ENCODE results near the gene FOXK2.

- TF ChIP-seq FOXM1 (IDR thresholded peaks at IDR 0.05; ENCODE audit: borderline replicate concordance, low read depth) (no peak), MAX (IDR thresholded peaks at IDR 0.05) (no peak), TAF1 (IDR thresholded peaks at IDR 0.05; ENCODE audit: low read depth) (no peak), RAD21 (IDR thresholded peaks at IDR 0.05; ENCODE audit: low read depth) (no peak), YY1 (IDR thresholded peaks at IDR 0.05; ENCODE audit: low read depth) (no peak), EP300 (IDR thresholded peaks at IDR 0.05; ENCODE audit: borderline replicate concordance) (no peak), EGR1 (IDR thresholded peaks at IDR 0.05) (no peak), CEBPB (IDR thresholded peaks at IDR 0.05) (no peak), CREB1 (IDR thresholded peaks at IDR 0.05; ENCODE audit: low read depth) (no peak), REST (IDR thresholded peaks at IDR 0.05; ENCODE audit: low read depth) (no peak)
Observed at GRCh38 chr17:82505296-82505695, 14.2 kb upstream of the FOXK2 start.
